ENCODE measurements around the gene HCN4.

DNA sequence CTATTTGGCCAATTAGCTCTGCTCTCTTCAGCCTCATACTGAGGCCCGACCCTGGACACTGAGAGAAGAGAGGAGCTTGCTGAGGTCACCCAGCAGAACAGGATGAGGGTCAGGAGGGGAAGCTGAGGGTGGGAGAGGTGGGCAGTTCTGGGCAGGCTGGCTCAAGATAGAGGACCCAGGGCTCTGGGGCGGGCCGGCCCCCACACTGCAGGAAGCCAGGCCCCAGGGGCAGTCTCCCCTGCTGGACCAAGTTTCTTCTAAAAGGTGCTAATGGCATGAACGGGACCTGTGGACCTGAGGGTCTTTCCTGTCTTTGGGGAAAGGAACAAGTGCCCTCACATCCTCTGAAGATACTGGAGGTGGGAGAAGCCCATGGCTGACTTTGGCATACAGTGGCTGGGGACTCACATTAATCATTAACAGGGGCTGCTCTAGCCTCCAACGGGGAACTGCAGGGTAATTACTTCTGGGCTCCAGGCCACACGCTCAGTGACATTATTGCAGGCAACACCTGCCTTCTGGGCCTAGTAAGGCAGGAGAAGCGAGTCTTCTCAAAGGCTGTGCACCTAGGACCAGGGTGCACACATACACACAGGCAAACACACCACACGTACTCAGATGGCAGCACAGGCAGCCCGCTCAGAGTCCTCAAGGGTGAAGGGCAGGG, 10.6 kb downstream of the HCN4 start:
- TF ChIP-seq, protein P1, sequence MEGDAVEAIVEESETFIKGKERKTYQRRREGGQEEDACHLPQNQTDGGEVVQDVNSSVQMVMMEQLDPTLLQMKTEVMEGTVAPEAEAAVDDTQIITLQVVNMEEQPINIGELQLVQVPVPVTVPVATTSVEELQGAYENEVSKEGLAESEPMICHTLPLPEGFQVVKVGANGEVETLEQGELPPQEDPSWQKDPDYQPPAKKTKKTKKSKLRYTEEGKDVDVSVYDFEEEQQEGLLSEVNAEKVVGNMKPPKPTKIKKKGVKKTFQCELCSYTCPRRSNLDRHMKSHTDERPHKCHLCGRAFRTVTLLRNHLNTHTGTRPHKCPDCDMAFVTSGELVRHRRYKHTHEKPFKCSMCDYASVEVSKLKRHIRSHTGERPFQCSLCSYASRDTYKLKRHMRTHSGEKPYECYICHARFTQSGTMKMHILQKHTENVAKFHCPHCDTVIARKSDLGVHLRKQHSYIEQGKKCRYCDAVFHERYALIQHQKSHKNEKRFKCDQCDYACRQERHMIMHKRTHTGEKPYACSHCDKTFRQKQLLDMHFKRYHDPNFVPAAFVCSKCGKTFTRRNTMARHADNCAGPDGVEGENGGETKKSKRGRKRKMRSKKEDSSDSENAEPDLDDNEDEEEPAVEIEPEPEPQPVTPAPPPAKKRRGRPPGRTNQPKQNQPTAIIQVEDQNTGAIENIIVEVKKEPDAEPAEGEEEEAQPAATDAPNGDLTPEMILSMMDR (IDR thresholded peaks at IDR 0.05): no peak
- no peak for TF ChIP-seq POLR2A (IDR thresholded peaks at IDR 0.05)
